ENCODE data around the gene AKTIP. TPM values are rescaled to one million over a fixed set of nuclear protein-coding genes. Genes with fewer than 3 reads are reported as not detected.

The AKTIP gene
- total RNA-seq (2022; extraction: Qiagen RNA extraction), result 24.5 to 31.5 TPM (median 29.4 TPM) in 5 replicates

GRCh38 chr16:53502331-53503269 lies at the start of gene AKTIP:
AKTIP (minus strand) TSS chr16:53503209; CDS start chr16:53500259, 2,950 bp downstream.

Other genes starting within 250 kb of the AKTIP start
- 10.1 to 14.1 TPM (median 13.4 TPM) in 5 replicates for gene RBL2, start 68.7 kb downstream of the AKTIP start, total RNA-seq (2022; extraction: Qiagen RNA extraction)
- gene RPGRIP1L, start 200.7 kb upstream of the AKTIP start, total RNA-seq (2022; extraction: Qiagen RNA extraction), result 9.8 to 12.6 TPM (median 10.8 TPM) in 5 replicates
- 28.1 to 38.1 TPM (median 35.9 TPM) in 5 replicates for gene FTO, start 200.9 kb upstream of the AKTIP start, total RNA-seq (2022; extraction: Qiagen RNA extraction)

Data from A549 treated with dexamethasone at 1 μM for 4 hours (cell line).